ENCODE measurements around the gene ELAPOR2.
A peak's percentile ranks its signal among the peaks of the same experiment; 100 is the strongest.

Gene ELAPOR2

DNA sequence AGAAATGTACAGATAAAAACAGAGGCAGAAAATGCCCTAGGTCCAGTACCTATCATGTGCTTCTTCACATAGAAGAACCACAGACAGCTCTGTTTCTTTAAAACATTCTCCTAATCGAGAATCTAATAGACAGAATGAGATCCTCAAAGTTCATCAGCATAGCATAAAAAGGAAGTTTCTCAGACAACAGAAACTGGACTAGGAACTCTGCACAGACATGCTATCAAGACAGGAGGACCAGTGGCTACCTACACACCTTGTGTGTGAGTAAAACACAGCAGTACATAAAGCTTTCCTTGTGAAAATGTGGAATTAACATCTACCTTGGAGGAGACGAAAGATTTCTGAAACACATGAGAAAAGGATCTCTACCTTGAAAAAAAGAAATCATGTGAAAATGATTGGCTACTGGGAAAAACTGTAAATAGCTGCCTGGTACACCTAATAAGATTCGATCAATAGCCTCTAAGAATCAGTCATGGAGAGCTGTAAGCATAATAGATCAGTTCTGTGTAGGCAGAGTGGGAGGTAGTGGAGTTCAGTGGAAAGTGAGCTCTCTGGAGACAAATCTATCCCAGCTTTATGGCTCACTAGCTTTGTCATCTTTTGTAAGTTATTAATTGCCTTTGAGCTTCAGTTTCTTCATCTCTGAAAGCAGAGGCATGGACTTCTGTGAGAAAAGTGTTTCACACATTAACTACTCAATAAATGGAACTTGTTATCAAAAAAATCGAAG is 26.7 kb downstream of the ELAPOR2 start:
- ATAC-seq (ENCODE audit: low read depth), result peak; percentile 45
- H3K9me3 Mint-ChIP-seq, result peaks cover 1% of the 10 kb centered on the region
- peaks cover 8% of the 10 kb centered on the region for H3K4me1 Mint-ChIP-seq
- no peak overlapping the region for H3K4me3 Mint-ChIP-seq
- no peak for DNase-seq (ENCODE audit: low spot score in 2 of 2)
- H3K27ac Mint-ChIP-seq, result peak overlapping the region; percentile 48
- peaks cover 3% of the 10 kb centered on the region for H3K27me3 Mint-ChIP-seq
- peaks cover 5% of the 10 kb centered on the region for H3K36me3 Mint-ChIP-seq

GRCh38 chr7:87029078-87029477 is 30.4 kb downstream of the ELAPOR2 start:
- DNase-seq (ENCODE audit: low spot score in 2 of 2), result no peak
- H3K4me3 Mint-ChIP-seq, result no peak overlapping the region
- no peak overlapping the region for H3K27ac Mint-ChIP-seq
- no peaks in the 10 kb centered on the region for H3K27me3 Mint-ChIP-seq
- peaks cover 5% of the 10 kb centered on the region for H3K36me3 Mint-ChIP-seq
- no peak for ATAC-seq (ENCODE audit: low read depth)
- H3K4me1 Mint-ChIP-seq, result peaks cover 11% of the 10 kb centered on the region
- H3K9me3 Mint-ChIP-seq, result peaks cover 1% of the 10 kb centered on the region

- Mint-ChIP-seq H3K4me1 (peaks cover 11% of the 10 kb centered on the region), H3K27me3 (no peaks in the 10 kb centered on the region), H3K4me3 (no peak overlapping the region), H3K27ac (no peak overlapping the region), H3K9me3 (peaks cover 1% of the 10 kb centered on the region), H3K36me3 (peaks cover 5% of the 10 kb centered on the region)
- ATAC-seq (ENCODE audit: low read depth), result no peak
- no peak for DNase-seq (ENCODE audit: low spot score in 2 of 2)
These were observed 30.8 kb downstream of the ELAPOR2 start for GRCh38 chr7:87028636-87029035.

DNA sequence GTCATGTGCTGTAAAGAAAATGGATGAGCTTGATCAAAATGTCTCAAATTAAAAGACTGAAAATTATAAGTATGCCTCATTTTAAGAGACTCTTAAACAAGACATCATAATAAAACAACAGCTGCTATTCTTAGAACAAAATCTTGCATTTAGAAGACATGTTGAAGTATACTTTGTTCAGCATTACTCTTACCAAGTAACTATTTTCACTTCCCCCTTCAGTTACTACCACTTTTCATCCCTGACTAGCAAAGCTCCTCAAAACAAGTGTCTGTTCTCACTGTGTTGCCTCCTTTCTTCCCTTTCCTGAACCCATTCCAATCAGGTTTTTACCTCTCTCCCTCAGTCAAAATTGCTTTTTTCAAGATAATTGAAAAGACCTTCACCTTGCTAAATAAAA is 31.6 kb downstream of the ELAPOR2 start:
- Mint-ChIP-seq H3K27me3 (no peaks in the 10 kb centered on the region), H3K4me3 (no peak overlapping the region), H3K4me1 (peaks cover 10% of the 10 kb centered on the region), H3K36me3 (peaks cover 5% of the 10 kb centered on the region), H3K9me3 (peaks cover 1% of the 10 kb centered on the region), H3K27ac (no peak overlapping the region)
- no peak for DNase-seq (ENCODE audit: low spot score in 2 of 2)
- ATAC-seq (ENCODE audit: low read depth), result peak; percentile 84

DNA sequence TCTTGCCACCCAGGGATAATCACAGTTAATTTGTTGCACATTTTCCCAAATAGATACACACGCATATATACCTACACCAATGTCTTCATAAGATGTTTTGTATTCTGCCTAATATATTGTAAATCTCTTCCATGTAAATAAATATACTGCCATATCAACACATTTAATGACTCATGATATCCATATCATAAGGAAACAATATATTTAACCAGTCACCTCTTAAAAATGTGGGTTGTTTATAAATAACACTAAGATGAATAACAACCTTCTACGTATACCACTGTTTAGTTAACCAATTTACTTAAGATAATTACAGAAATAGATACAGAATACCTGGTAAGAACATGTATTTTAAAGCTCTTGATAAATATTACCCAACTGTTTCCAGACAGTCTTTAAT is 38.2 kb downstream of the ELAPOR2 start:
- Mint-ChIP-seq H3K9me3 (no peaks in the 10 kb centered on the region), H3K4me3 (no peak overlapping the region), H3K4me1 (no peaks in the 10 kb centered on the region), H3K27me3 (no peaks in the 10 kb centered on the region), H3K27ac (no peak overlapping the region), H3K36me3 (no peaks in the 10 kb centered on the region)
- no peak for DNase-seq (ENCODE audit: low spot score in 2 of 2)
- ATAC-seq (ENCODE audit: low read depth), result no peak

GRCh38 chr7:87016606-87017005 is 42.8 kb downstream of the ELAPOR2 start:
- peaks cover 3% of the 10 kb centered on the region for H3K4me1 Mint-ChIP-seq

GRCh38 chr7:87013840-87014190 is 45.6 kb downstream of the ELAPOR2 start:
- Mint-ChIP-seq H3K36me3 (no peaks in the 10 kb centered on the region), H3K27ac (no peak overlapping the region), H3K9me3 (no peaks in the 10 kb centered on the region), H3K27me3 (no peaks in the 10 kb centered on the region), H3K4me3 (no peak overlapping the region), H3K4me1 (peaks cover 3% of the 10 kb centered on the region)
- ATAC-seq (ENCODE audit: low read depth) (no peak), DNase-seq (ENCODE audit: low spot score in 2 of 2) (no peak)

More at GRCh38 chr7:87016606-87017005, 42.8 kb downstream of the ELAPOR2 start:
- no peak for ATAC-seq (ENCODE audit: low read depth)
- H3K36me3 Mint-ChIP-seq, result no peaks in the 10 kb centered on the region
- no peaks in the 10 kb centered on the region for H3K9me3 Mint-ChIP-seq
- no peak overlapping the region for H3K27ac Mint-ChIP-seq
- no peaks in the 10 kb centered on the region for H3K27me3 Mint-ChIP-seq
- no peak for DNase-seq (ENCODE audit: low spot score in 2 of 2)
- no peak overlapping the region for H3K4me3 Mint-ChIP-seq

GRCh38 chr7:87013136-87013839 is 46.2 kb downstream of the ELAPOR2 start:
- peaks cover 3% of the 10 kb centered on the region for H3K4me1 Mint-ChIP-seq

More at GRCh38 chr7:87013136-87013839, 46.2 kb downstream of the ELAPOR2 start:
- H3K36me3 Mint-ChIP-seq, result no peaks in the 10 kb centered on the region
- no peak overlapping the region for H3K27ac Mint-ChIP-seq
- ATAC-seq (ENCODE audit: low read depth) (no peak), DNase-seq (ENCODE audit: low spot score in 2 of 2) (no peak)
- H3K4me3 Mint-ChIP-seq, result no peak overlapping the region
- H3K27me3 Mint-ChIP-seq, result no peaks in the 10 kb centered on the region
- no peaks in the 10 kb centered on the region for H3K9me3 Mint-ChIP-seq
